Glutamatergic neuron (in vitro differentiated cells): ENCODE results near the gene BOLA2B. TPM values are rescaled to one million over a fixed set of nuclear protein-coding genes. Genes with fewer than 3 reads are reported as not detected.

ENCODE experiments used
- DNase-seq: peaks from one replicate; pipeline ENCODE4 v3.0.0; 2022
- H3K27ac Mint-ChIP-seq: one replicate; pipeline ENCODE4 v1.8.0; 2020; ENCODE audit warnings: mild to moderate bottlenecking, mixed read lengths, inconsistent platforms; ENCODE audit not compliant: unreplicated experiment
- H3K27me3 Mint-ChIP-seq: one replicate; pipeline ENCODE4 v1.8.0; 2020; ENCODE audit warnings: mild to moderate bottlenecking, moderate library complexity, mixed read lengths, inconsistent platforms; ENCODE audit not compliant: unreplicated experiment
- H3K36me3 Mint-ChIP-seq: one replicate; pipeline ENCODE4 v1.8.0; 2020; ENCODE audit warnings: mild to moderate bottlenecking, mixed read lengths, inconsistent platforms; ENCODE audit not compliant: unreplicated experiment
- H3K4me1 Mint-ChIP-seq: one replicate; pipeline ENCODE4 v1.8.0; 2020; ENCODE audit warnings: mild to moderate bottlenecking, low read depth, mixed read lengths, inconsistent platforms; ENCODE audit not compliant: unreplicated experiment
- H3K4me3 Mint-ChIP-seq: one replicate; pipeline ENCODE4 v1.8.0; 2020; ENCODE audit warnings: mild to moderate bottlenecking, mixed read lengths, inconsistent platforms; ENCODE audit not compliant: unreplicated experiment
- H3K9me3 Mint-ChIP-seq: one replicate; pipeline ENCODE4 v1.8.0; 2020; ENCODE audit warnings: mild to moderate bottlenecking, moderate library complexity, mixed read lengths, inconsistent platforms; ENCODE audit not compliant: unreplicated experiment
- total RNA-seq: library from RNA; stranded (reverse); fragmentation: NEBNext Ultra II Directional; extraction: Animal tissue kit (Norgen Biotek cat#: 25700); gene quantifications from one replicate; pipeline ENCODE4 v1.2.1, GENCODE V29; 2021; ENCODE audit not compliant: unreplicated experiment
- TF ChIP-seq, protein P1 (sequence below): fragments of 200-600 bp; sonication (generic); IDR thresholded peaks from one replicate; pipeline ENCODE4 v1.5.0; 2021; ENCODE audit not compliant: partially characterized antibody, unreplicated experiment

BOLA2B gene
- total RNA-seq, 1 donor from 2014 or later, result 74.6 TPM

DNA sequence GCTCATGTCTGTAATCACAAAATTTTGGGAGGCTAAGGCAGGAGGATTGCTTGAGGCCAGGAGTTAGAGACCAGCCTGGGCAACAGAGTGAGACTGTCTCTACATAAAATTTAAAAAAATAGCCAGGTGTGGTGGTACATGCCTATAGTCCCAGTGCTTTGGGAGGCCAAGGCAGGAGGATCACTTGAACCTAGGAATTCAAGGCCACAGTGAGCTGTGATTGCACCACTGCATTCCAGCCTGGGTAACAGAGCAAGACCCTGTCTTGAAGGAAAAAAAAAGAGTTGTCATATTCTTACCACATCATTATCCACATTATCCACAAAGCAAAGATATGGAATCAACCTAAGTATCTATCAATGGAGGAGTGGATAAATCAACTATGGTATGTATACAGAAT lies 49.4 kb downstream of the BOLA2B start:
- H3K4me3 Mint-ChIP-seq, result no peak overlapping the region
- TF ChIP-seq, protein P1, sequence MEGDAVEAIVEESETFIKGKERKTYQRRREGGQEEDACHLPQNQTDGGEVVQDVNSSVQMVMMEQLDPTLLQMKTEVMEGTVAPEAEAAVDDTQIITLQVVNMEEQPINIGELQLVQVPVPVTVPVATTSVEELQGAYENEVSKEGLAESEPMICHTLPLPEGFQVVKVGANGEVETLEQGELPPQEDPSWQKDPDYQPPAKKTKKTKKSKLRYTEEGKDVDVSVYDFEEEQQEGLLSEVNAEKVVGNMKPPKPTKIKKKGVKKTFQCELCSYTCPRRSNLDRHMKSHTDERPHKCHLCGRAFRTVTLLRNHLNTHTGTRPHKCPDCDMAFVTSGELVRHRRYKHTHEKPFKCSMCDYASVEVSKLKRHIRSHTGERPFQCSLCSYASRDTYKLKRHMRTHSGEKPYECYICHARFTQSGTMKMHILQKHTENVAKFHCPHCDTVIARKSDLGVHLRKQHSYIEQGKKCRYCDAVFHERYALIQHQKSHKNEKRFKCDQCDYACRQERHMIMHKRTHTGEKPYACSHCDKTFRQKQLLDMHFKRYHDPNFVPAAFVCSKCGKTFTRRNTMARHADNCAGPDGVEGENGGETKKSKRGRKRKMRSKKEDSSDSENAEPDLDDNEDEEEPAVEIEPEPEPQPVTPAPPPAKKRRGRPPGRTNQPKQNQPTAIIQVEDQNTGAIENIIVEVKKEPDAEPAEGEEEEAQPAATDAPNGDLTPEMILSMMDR, result no peak
- DNase-seq, result no peak
- H3K27me3 Mint-ChIP-seq, result no peaks in the 10 kb centered on the region
- H3K4me1 Mint-ChIP-seq, result no peaks in the 10 kb centered on the region
- H3K9me3 Mint-ChIP-seq, result peaks cover under 1% of the 10 kb centered on the region
- H3K36me3 Mint-ChIP-seq, result no peaks in the 10 kb centered on the region
- H3K27ac Mint-ChIP-seq, result no peak overlapping the region

DNA sequence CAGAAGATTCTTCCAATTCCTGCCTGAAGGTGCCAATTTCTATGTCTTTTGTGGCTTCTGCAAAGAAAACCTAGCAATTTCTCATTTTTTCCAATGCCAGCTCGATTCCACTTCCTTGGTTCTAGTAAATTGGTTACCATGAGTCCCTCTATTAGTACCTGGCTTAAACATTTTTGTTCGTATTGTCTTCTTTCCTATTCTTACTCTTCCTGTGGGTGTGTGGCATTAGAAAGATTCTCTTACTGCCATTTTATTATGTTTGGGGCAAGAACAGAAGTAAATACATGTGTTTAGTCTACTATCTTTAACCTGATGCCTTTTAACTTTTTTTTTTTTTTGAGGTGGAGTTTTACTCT lies 50.1 kb downstream of the BOLA2B start:
- peaks cover 2% of the 10 kb centered on the region for H3K9me3 Mint-ChIP-seq

More for the DNA sequence above, 50.1 kb downstream of the BOLA2B start:
- Mint-ChIP-seq H3K4me3 (no peak overlapping the region), H3K27me3 (no peaks in the 10 kb centered on the region), H3K27ac (no peak overlapping the region), H3K36me3 (no peaks in the 10 kb centered on the region), H3K4me1 (no peaks in the 10 kb centered on the region)
- no peak for DNase-seq
- TF ChIP-seq, protein P1, result no peak

Other genes starting within 250 kb of the BOLA2B start
- gene TMEM219, start 231.6 kb downstream of the BOLA2B start, total RNA-seq, result 88.0 TPM
- 58.5 TPM for gene TAOK2, start 219.8 kb downstream of the BOLA2B start, total RNA-seq
- 12.2 TPM for gene HIRIP3, start 198.0 kb downstream of the BOLA2B start, total RNA-seq
- 71.4 TPM for gene INO80E, start 197.4 kb downstream of the BOLA2B start, total RNA-seq
- gene DOC2A, start 182.6 kb downstream of the BOLA2B start, total RNA-seq, result 4.2 TPM
- not detected for gene C16orf92, start 170.5 kb downstream of the BOLA2B start, total RNA-seq
- 253 TPM for gene TLCD3B, start 162.4 kb downstream of the BOLA2B start, total RNA-seq
- 437 TPM for gene ALDOA, start 127.9 kb downstream of the BOLA2B start, total RNA-seq
- 124 TPM for gene PPP4C, start 117.7 kb downstream of the BOLA2B start, total RNA-seq
- 0.86 TPM for gene TBX6, start 101.7 kb downstream of the BOLA2B start, total RNA-seq
- gene YPEL3, start 97.5 kb downstream of the BOLA2B start, total RNA-seq, result 57.9 TPM
- gene GDPD3, start 80.1 kb downstream of the BOLA2B start, total RNA-seq, result 4.9 TPM
- 63.0 TPM for gene MAPK3, start 70.4 kb downstream of the BOLA2B start, total RNA-seq
- gene CORO1A, start 10.1 kb downstream of the BOLA2B start, total RNA-seq, result 75.2 TPM
- gene SLX1A, start 209 bp upstream of the BOLA2B start, total RNA-seq, result 16.6 TPM
- gene SULT1A3, start 5.6 kb upstream of the BOLA2B start, total RNA-seq, result 15.8 TPM
- 27.5 TPM for gene NPIPB13, start 54.8 kb upstream of the BOLA2B start, total RNA-seq
- gene CD2BP2, start 161.6 kb upstream of the BOLA2B start, total RNA-seq, result 77.8 TPM
- 85.2 TPM for gene TBC1D10B, start 176.8 kb upstream of the BOLA2B start, total RNA-seq
- gene MYL11, start 181.1 kb upstream of the BOLA2B start, total RNA-seq, result not detected
- 2.9 TPM for gene SEPTIN1, start 188.9 kb upstream of the BOLA2B start, total RNA-seq
- 74.7 TPM for gene ZNF48, start 201.8 kb upstream of the BOLA2B start, total RNA-seq
- 7.8 TPM for gene ZNF771, start 213.9 kb upstream of the BOLA2B start, total RNA-seq
- gene DCTPP1, start 236.4 kb upstream of the BOLA2B start, total RNA-seq, result 37.6 TPM